ENCODE data around the gene IVL. TPM values are rescaled to one million over a fixed set of nuclear protein-coding genes. Genes with fewer than 3 reads are reported as not detected.

IVL gene
- total RNA-seq, 1 experiment from 2014 or later = 1.1 TPM

- CTCF ChIA-PET = interaction anchor here (0.6 to 1.1 kb wide), 3 partner anchors 9 to 84 kb away, joined by 4 to 6 read pairs (median 5); no protein-coding TSS in a partner anchor
- BruUV-seq (replicated peaks) = no TSS peak
- Mint-ChIP-seq H3K4me3 (ENCODE audit: low read depth, unreplicated experiment) (no peak overlapping the region), H3K4me1 (ENCODE audit: low read depth, unreplicated experiment) (no peaks in the 10 kb centered on the region), H3K27me3 (ENCODE audit: unreplicated experiment) (no peaks in the 10 kb centered on the region), H3K9me3 (ENCODE audit: low read depth, unreplicated experiment) (no peaks in the 10 kb centered on the region), H3K36me3 (ENCODE audit: insufficient read depth, unreplicated experiment) (no peaks in the 10 kb centered on the region), H3K27ac (ENCODE audit: unreplicated experiment) (no peak overlapping the region)
- TF ChIP-seq, protein P1, sequence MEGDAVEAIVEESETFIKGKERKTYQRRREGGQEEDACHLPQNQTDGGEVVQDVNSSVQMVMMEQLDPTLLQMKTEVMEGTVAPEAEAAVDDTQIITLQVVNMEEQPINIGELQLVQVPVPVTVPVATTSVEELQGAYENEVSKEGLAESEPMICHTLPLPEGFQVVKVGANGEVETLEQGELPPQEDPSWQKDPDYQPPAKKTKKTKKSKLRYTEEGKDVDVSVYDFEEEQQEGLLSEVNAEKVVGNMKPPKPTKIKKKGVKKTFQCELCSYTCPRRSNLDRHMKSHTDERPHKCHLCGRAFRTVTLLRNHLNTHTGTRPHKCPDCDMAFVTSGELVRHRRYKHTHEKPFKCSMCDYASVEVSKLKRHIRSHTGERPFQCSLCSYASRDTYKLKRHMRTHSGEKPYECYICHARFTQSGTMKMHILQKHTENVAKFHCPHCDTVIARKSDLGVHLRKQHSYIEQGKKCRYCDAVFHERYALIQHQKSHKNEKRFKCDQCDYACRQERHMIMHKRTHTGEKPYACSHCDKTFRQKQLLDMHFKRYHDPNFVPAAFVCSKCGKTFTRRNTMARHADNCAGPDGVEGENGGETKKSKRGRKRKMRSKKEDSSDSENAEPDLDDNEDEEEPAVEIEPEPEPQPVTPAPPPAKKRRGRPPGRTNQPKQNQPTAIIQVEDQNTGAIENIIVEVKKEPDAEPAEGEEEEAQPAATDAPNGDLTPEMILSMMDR (IDR thresholded peaks at IDR 0.05; ENCODE audit: unreplicated experiment) = no peak
- intact Hi-C loops (cut with micrococcal nuclease; ENCODE audit: unreplicated experiment) = no loop called here
- no peak for DNase-seq
Measured at GRCh38 chr1:152879559-152880198, 28.7 kb upstream of the IVL start.

DNA sequence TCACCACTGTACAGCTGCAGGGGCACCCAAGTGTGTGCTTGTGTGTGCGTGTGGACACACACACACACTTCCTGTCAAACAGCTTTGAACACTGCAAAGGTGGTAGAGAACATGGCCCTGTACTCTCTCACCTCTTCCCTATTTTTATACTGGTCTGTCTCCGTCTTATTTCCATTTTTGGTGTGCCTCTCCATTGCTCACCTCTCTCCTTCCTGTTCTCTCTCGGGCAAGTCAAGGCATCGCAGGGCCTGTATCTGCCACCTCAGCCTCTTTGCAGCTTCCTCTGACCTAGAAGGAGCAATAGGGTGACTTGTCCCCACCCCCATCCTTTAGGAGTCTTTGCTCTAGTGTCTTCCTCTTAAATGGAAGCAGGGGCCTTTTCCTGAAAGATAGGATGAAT is 28.0 kb upstream of the IVL start:
- TF ChIP-seq, protein P1 (IDR thresholded peaks at IDR 0.05; ENCODE audit: unreplicated experiment) = no peak
- Mint-ChIP-seq H3K36me3 (ENCODE audit: insufficient read depth, unreplicated experiment) (no peaks in the 10 kb centered on the region), H3K4me3 (ENCODE audit: low read depth, unreplicated experiment) (no peak overlapping the region), H3K9me3 (ENCODE audit: low read depth, unreplicated experiment) (no peaks in the 10 kb centered on the region), H3K4me1 (ENCODE audit: low read depth, unreplicated experiment) (no peaks in the 10 kb centered on the region), H3K27ac (ENCODE audit: unreplicated experiment) (no peak overlapping the region), H3K27me3 (ENCODE audit: unreplicated experiment) (no peaks in the 10 kb centered on the region)
- no TSS peak for BruUV-seq (replicated peaks)
- CTCF ChIA-PET = interaction anchor here (0.9 kb wide), 1 partner anchor 11 kb away, joined by 5 read pairs; no protein-coding TSS in a partner anchor
- intact Hi-C loops (cut with micrococcal nuclease; ENCODE audit: unreplicated experiment) = no loop called here
- no peak for DNase-seq

GRCh38 chr1:152880907-152881306 is 27.4 kb upstream of the IVL start:
- no TSS peak for BruUV-seq (replicated peaks)
- no peaks in the 10 kb centered on the region for H3K4me1 Mint-ChIP-seq (ENCODE audit: low read depth, unreplicated experiment)
- TF ChIP-seq, protein P1 (IDR thresholded peaks at IDR 0.05; ENCODE audit: unreplicated experiment) = no peak
- no peak overlapping the region for H3K4me3 Mint-ChIP-seq (ENCODE audit: low read depth, unreplicated experiment)
- H3K27ac Mint-ChIP-seq (ENCODE audit: unreplicated experiment) = no peak overlapping the region
- H3K36me3 Mint-ChIP-seq (ENCODE audit: insufficient read depth, unreplicated experiment) = no peaks in the 10 kb centered on the region
- intact Hi-C loops (cut with micrococcal nuclease; ENCODE audit: unreplicated experiment) = no loop called here
- CTCF ChIA-PET = interaction anchor here (0.7 kb wide), 1 partner anchor 339 kb away, joined by 3 read pairs; no protein-coding TSS in a partner anchor
- no peaks in the 10 kb centered on the region for H3K9me3 Mint-ChIP-seq (ENCODE audit: low read depth, unreplicated experiment)
- H3K27me3 Mint-ChIP-seq (ENCODE audit: unreplicated experiment) = peaks cover under 1% of the 10 kb centered on the region
- DNase-seq = no peak

- Mint-ChIP-seq H3K36me3 (ENCODE audit: insufficient read depth, unreplicated experiment) (no peaks in the 10 kb centered on the region), H3K27ac (ENCODE audit: unreplicated experiment) (no peak overlapping the region), H3K4me3 (ENCODE audit: low read depth, unreplicated experiment) (no peak overlapping the region), H3K9me3 (ENCODE audit: low read depth, unreplicated experiment) (no peaks in the 10 kb centered on the region), H3K27me3 (ENCODE audit: unreplicated experiment) (peaks cover 15% of the 10 kb centered on the region), H3K4me1 (ENCODE audit: low read depth, unreplicated experiment) (no peaks in the 10 kb centered on the region)
- CTCF ChIA-PET = interaction anchor here (0.6 to 0.7 kb wide), 3 partner anchors 22 to 309 kb away, joined by 3 to 7 read pairs (median 3); no protein-coding TSS in a partner anchor
- BruUV-seq (replicated peaks) = no TSS peak
- no peak for DNase-seq
- TF ChIP-seq, protein P1 (IDR thresholded peaks at IDR 0.05; ENCODE audit: unreplicated experiment) = no peak
- intact Hi-C loops (cut with micrococcal nuclease; ENCODE audit: unreplicated experiment) = no loop called here
Measured at GRCh38 chr1:152884085-152884484, 24.3 kb upstream of the IVL start.

Measured in Calu3 (cell line).